HG03095 (cell line): ENCODE data around the gene FHAD1.

Source experiments
- ATAC-seq: cut with Tn5 transposase; IDR thresholded peaks from one replicate; pipeline ENCODE4 v1.9.1; 2021; ENCODE audit warnings: moderate library complexity; ENCODE audit not compliant: unreplicated experiment

FHAD1 gene

DNA sequence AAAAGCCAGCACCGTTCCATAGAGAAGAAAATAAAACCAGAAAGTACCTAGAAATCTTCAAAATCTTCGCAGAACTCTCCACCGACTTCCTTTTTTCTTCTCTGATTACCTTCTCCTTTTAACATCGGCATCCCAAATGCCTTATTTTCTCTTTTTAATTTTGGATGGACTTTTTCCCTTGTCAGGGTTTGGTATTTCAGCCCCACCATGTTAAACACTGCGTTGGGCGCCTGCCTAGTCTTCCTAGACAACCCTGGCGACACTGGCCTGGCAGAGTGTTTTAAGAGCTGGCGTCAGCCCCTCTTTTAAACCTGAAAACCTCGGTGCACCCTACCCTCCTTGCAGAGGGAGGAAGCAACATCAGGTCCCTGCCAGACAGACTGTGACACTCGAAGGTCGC lies 96.7 kb downstream of the FHAD1 start:
- ATAC-seq: no peak

GRCh38 chr1:15344380-15344779 lies 97.4 kb downstream of the FHAD1 start:
- no peak for ATAC-seq

DNA sequence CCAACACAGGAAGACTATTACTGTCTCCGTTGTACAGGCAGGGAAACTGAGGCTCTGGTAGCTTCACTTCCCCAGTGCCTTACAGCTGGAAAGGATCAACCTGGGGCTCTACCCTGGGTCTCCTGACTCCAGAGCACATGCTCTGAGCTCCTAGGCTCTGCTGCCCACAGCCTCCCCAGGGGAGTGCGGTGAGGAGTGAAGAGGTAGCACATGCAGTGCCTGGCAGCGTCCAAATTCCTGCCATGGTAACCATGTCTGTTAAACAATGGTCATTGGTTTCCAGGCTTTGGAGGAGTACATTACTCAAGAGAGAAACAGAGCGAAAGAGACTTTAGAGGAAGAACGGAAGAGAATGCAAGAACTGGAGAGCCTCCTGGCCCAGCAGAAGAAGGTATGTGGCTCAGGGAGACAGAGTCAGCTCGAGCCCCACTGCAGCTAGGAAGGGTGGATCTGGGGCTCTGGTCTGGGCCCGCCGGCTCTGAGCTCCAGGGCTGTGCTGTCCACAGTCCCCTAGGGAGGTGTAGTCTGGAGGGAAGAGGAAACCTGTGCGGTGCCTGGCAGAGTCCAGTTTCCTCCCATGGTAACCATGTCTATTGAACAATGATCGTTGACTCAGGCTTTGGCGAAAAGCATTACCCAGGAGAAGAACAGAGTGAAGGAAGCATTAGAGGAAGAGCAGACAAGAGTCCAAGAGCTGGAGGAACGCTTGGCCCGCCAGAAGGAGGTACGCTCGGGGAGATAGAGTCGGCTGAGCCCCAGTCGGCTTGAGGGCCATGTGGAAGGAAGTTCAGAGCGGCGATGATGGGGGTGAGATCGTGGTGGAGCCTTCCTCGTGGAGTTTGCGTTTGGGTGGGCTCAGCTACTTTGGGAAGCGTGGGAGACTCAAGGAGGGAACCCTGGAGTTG lies 98.0 kb downstream of the FHAD1 start:
- ATAC-seq: no peak

- no peak for ATAC-seq
Observed at GRCh38 chr1:15345705-15346345, 98.8 kb downstream of the FHAD1 start.

GRCh38 chr1:15346346-15347030 lies 99.5 kb downstream of the FHAD1 start:
- no peak for ATAC-seq

DNA sequence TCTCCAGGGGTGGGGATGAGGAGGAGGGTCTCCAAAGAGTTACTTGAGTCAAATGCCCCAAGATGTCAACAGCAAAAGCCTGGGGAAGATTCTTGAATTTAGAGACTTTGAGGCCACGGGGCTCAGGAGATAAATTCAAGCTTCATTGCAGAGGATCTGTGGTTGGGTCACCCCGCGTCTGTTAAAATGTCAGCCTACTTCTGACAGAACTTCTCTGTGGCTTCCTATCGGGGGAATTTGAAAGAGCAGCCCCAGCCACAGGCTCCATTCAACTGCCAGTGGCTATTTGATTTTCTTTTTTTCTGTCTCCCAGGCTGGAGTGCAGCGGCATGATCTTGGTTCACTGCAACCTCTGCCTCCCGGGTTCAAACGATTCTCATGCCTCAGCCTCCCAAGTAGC lies 100.2 kb downstream of the FHAD1 start:
- ATAC-seq: no peak

DNA sequence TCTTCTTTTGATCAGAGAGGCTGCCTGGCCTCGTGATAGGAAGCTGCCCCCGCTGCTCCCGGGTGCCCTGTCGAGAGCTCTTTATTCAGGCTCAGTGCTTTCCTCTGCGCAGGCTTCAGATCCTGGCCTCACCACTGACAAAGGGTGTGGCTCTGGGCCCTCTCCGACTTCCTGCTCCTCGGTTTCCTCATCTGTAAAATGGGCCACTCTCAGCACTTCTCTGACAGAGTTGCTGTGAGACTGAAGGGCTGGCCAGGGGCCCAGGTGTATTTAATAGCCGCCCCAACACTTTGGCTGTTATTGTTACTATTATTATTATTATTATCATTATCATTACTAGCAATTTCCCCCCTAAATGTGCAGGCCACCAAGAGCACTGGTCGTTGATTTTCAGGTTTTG lies 101.6 kb downstream of the FHAD1 start:
- no peak for ATAC-seq

DNA sequence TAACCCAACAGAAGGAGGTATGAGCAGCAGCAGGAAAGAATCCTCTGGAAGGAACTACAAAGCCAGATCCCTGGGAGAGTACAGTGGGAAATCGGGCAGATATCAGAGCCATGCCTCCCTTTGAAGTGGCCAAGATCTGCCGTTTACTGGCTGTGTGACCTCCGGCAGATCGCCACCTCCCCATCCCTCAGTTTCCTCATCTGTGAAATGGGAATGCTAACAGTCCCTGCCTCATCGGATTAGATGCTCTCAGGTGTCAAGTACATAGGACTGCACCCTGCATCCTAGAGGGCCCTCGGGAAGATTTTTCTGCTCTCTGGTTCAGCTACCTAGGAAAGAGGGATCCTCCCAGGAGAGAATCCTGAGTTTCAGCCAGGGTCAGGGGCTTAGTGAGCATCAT lies 102.1 kb downstream of the FHAD1 start:
- no peak for ATAC-seq

GRCh38 chr1:15350151-15350550 lies 103.1 kb downstream of the FHAD1 start:
- ATAC-seq: no peak

DNA sequence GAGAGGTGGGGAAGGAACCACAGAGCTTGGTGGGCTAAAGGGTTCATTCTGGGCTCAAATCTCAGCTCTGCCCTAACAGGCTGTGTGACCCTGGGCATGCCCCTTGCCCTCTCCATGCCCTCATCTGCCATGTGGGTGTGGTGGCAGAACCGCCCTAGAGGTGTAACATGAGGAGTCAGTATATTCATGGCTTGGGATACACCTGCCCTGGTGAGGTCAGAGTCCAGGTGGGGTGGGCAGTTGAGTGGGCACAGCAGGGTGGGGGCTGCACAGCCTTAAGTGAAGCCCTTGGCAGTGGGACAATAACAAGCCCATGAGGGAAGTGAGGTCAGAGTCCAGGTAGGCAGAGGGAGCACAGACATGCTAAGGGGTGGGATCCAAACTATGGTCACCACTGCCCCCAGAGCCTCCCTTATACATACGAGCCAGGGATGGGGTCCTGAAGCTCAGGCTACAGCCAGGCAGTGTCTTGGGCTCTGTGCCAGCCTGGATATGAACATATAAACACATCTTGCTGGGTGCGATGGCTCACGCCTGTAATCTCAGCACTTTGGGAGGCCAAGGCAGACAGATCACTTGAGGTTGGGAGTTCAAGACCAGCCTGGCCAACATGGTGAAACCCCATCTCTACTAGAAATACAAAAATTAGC lies 103.7 kb downstream of the FHAD1 start:
- no peak for ATAC-seq

DNA sequence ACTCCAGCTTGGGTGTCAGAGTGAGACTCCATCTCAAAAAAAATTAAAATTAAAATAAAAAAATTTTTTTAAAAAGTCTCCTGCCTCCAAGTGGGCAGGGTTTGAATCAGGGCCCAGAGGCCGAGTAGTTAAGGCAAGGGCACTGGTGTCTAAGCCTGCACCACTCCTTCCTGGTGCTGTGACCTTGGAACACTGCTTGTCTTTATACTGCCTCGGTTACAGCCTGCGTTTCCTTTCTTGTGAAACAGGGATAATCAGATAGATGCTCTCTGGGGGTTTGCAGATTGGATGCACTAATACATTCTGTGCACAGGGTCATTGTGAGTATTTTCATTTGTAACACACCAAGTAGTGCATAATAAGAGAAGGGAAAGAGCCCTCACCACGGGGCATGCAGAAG lies 104.3 kb downstream of the FHAD1 start:
- ATAC-seq: no peak

DNA sequence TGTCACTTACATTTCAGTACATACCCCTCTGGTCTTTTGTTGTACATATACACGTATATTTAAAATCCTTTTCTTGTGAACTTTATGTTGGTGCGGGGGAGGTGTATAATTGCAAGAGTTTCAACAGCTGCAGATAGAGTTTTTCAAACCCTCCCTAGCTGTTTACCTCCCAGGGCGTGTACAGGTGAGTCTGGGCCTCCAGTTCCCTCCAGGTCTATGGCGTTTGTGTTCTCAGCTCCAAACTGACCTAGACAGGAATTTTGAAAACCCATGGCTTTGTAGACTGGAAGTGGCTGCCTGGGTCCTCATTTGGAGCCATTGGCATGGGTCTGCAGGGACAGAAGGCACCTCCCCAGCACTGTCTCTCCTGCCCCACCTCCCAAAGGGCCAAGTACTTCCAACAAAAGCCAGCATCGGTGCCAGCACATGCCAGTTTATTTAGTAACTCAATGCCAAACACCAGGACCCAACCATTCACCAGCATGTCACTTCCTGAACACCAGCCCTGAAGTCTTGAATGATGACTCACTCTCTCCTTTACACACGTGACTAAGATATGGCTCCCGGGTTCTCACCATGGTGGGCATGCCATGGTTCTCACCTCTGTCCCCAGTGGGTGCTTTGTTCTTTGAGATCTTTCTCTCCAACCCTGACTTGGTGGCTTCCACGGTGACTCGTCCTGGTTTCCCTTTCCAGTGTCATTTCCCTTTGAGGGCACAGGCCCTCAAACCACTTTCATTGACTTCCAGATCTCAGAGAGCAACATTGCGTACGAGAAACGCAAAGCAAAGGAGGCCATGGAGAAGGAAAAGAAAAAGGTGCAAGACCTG lies 105.3 kb downstream of the FHAD1 start:
- no peak for ATAC-seq

DNA sequence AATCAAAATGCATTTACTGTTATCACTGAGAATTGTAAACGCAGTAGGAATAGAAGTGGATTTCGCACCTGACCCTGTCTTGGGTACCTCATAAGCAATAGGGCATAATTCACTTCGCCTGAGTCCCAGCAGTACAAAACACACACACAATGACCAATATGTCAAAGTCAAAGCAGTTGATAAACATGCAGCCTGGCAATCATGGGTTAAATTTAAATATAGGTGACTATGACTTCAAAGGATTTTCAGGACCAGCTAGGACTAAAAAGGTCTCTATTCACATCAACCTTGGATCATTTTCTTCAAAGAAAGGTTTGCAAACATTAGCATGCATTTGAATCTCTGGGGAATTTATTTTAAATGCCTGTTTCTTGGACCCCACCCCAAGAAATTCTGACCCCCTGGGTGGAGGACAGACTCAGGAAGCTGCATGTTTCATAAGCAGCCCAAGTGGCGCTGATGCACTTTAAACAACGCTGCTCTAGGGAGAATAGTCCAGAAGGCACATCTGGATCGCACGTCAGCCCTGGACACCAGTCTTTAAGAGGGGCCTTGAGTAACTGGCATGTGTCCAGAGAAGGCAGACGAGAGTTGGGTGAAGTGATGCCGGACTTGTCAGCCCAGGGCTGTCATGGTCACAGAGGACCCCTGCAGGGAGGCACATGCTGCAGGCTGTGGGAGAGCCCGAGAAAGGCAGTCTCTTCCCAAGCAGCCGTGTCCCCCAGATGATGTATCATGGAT lies 107.0 kb downstream of the FHAD1 start:
- no peak for ATAC-seq

DNA sequence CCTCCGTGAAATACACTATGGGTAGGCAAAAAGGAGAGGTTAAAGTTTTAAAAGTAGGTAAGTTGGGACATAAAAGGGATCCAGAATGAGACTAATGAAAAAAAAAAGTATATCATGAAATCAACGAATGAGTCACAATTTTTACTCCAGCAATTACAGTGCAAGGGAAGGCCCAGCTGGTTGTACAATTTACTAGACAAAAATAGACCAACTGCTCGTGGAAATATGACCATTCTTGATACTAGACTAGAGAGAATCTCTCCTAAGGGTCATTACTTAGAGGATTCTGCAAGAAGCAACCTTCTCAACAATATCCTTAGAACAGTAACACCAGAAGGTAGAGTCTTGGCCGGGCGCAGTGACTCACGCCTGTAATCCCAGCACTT lies 107.5 kb downstream of the FHAD1 start:
- ATAC-seq: no peak

- no peak for ATAC-seq
Observed at GRCh38 chr1:15355968-15356625, 109.1 kb downstream of the FHAD1 start.

DNA sequence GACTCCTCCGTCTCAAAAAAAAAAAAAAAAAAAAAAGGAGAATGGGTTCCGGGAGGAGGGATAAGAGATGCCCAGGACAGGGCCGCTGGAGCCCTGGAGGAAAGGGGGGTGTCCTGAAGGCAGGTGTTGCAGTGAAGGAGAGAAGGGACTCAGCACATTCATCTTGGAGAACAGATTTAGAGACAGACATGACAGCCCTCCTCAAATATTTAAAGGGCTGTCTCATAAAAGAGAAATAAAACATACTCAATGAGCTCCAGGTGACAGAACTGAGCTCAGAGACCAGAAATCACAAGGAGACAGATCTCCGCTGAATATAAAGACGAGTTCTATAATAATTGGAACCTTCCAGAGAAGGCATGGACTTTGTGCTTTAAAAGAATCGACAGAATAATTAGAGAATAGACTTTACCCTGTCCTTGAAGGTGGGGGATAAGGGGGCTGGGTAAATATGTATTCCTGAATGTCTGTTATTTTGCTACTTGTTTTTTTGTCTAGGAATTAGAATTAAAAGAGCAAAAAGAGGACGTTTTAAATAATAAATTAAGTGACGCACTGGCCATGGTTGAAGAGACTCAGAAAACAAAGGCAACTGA lies 110.7 kb downstream of the FHAD1 start:
- no peak for ATAC-seq

DNA sequence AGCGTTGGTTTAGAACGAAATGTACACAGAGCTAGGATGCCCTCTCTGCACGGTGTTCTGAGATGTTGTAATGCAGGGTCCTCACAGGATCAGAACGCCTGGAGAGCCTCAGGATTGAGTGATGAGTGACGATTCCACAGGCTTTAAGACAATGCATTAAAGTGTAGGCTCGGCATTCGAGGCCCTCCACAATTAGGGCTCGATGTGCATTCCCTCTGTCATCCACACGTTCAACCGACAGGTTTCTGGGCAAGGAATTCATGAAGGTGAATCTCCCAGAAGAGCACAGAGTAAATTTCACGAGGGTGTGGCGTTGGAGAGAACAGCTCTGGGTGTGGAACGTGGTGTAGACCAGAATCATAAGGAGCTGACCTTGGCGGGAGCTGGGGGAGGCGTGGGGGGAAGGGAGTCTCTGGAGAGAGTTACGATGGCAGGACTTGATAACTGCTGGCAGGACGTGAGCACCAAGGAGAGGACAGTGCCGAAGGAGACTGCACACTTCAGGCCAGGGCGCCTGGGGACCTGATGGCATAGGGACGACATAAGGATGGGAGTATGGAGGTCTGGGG lies 111.6 kb downstream of the FHAD1 start:
- ATAC-seq: no peak

DNA sequence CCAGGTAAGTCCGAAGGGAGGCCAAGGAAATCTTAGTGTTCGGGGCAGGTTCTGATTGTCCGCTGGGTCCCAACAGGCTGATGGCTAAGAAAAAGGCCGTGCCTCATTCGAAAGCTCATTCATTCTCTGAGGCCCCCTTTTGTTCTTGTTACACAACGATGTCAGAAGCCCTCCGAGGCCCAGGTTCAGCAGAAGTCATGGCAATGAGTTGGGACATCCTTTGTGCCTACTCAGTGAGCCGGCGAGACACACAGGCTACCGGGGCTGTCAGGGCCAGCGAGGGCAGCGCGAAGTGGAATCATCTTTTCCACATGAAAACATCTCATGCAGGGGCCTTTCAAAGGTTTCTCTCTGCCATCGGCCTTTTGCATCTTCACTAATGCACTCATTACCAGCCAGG lies 113.7 kb downstream of the FHAD1 start:
- no peak for ATAC-seq
